Iris pigment epithelial cell (primary cell): Measurements from ENCODE around the gene CAMK2G.
"Not testable (repeated sequence)": the region's sequence is repeated elsewhere in the genome, so short reads cannot be mapped to it uniquely, and the experiment has no call there.

Experiments
- DNase-seq: peaks from one replicate; pipeline ENCODE4 v3.0.0-alpha.2; 2011; ENCODE audit warnings: low read depth

CAMK2G gene

GRCh38 chr10:73902351-73902750 lies 28.0 kb upstream of the CAMK2G start:
- no peak for DNase-seq

- no peak for DNase-seq
These were observed 26.9 kb upstream of the CAMK2G start for GRCh38 chr10:73901261-73901660.

GRCh38 chr10:73900064-73900463 lies 25.7 kb upstream of the CAMK2G start:
- DNase-seq: no peak

GRCh38 chr10:73899423-73899822 lies 25.1 kb upstream of the CAMK2G start:
- DNase-seq: peak; percentile 92

GRCh38 chr10:73898730-73899410 lies 24.5 kb upstream of the CAMK2G start:
- peak; percentile 28 for DNase-seq

- no peak for DNase-seq
These were observed 23.3 kb upstream of the CAMK2G start for GRCh38 chr10:73897693-73898092.

- DNase-seq: not testable (repeated sequence)
These were observed 21.0 kb upstream of the CAMK2G start for GRCh38 chr10:73895381-73895780.

- DNase-seq: peak; percentile 97
These were observed 20.1 kb upstream of the CAMK2G start for GRCh38 chr10:73894245-73894971.

- DNase-seq: no peak
These were observed 19.1 kb upstream of the CAMK2G start for GRCh38 chr10:73893426-73893825.

- peak; percentile 66 for DNase-seq
These were observed 18.1 kb upstream of the CAMK2G start for GRCh38 chr10:73892310-73893030.

GRCh38 chr10:73891540-73891939 lies 17.2 kb upstream of the CAMK2G start:
- no peak for DNase-seq

GRCh38 chr10:73890830-73891229 lies 16.5 kb upstream of the CAMK2G start:
- DNase-seq: not testable (repeated sequence)

GRCh38 chr10:73890261-73890660 lies 15.9 kb upstream of the CAMK2G start:
- DNase-seq: no peak

- not testable (repeated sequence) for DNase-seq
These were observed 15.1 kb upstream of the CAMK2G start for GRCh38 chr10:73889416-73889815.

- DNase-seq: no peak
These were observed 14.7 kb upstream of the CAMK2G start for GRCh38 chr10:73889014-73889413.

- no peak for DNase-seq
These were observed 14.2 kb upstream of the CAMK2G start for GRCh38 chr10:73888514-73888913.

GRCh38 chr10:73887294-73888039 lies 13.1 kb upstream of the CAMK2G start:
- DNase-seq: peak; percentile 83

- no peak for DNase-seq
These were observed 12.4 kb upstream of the CAMK2G start for GRCh38 chr10:73886661-73887293.

- DNase-seq: peak; percentile 80
These were observed 11.8 kb upstream of the CAMK2G start for GRCh38 chr10:73886085-73886529.

GRCh38 chr10:73884017-73884416 lies 9.7 kb upstream of the CAMK2G start:
- no peak for DNase-seq

- peak; percentile 51 for DNase-seq
These were observed 7.0 kb upstream of the CAMK2G start for GRCh38 chr10:73881221-73881919.
